Neural progenitor cell (in vitro differentiated cells): ENCODE measurements around the gene MAP2K5.

Experiments
- CTCF ChIP-seq: fragments of 200-600 bp; sonication (generic); IDR thresholded peaks from 2 replicates; pipeline ENCODE4 v1.5.1; 2017; ENCODE audit warnings: antibody characterized with exemption, mild to moderate bottlenecking
- EZH2 ChIP-seq: fragments of 200-600 bp; sonication (generic); IDR thresholded peaks from 2 replicates; pipeline ENCODE4 v1.6.1; 2017; ENCODE audit warnings: antibody characterized with exemption, mild to moderate bottlenecking, moderate library complexity

GRCh38 chr15:67603063-67603462 lies 60.6 kb downstream of the MAP2K5 start:
- TF ChIP-seq EZH2 (no peak), CTCF (no peak)
